Measurements from ENCODE around the gene THSD7A.

DNA sequence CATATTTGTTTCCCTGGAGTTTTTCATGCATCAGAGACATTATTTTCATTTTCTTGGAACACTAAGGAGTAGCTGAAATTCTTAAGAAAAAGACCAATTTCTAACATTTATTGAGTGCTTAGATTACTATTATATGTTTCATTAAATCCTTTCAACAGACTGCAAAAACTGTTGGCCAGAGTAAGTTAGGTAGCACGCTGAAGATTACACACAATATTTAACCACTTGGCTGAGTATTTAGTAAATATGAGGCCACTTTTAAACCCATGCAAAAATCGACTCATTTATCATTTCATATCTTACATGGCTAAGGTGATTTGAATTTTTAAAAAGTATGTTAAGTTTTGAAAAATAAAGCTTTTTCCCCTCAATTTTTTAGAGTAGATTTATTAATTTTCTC lies 358.8 kb downstream of the THSD7A start:
- TF ChIP-seq EZH2 (IDR thresholded peaks at IDR 0.05; ENCODE audit: low read length), result no peak
- TF ChIP-seq, protein P1, sequence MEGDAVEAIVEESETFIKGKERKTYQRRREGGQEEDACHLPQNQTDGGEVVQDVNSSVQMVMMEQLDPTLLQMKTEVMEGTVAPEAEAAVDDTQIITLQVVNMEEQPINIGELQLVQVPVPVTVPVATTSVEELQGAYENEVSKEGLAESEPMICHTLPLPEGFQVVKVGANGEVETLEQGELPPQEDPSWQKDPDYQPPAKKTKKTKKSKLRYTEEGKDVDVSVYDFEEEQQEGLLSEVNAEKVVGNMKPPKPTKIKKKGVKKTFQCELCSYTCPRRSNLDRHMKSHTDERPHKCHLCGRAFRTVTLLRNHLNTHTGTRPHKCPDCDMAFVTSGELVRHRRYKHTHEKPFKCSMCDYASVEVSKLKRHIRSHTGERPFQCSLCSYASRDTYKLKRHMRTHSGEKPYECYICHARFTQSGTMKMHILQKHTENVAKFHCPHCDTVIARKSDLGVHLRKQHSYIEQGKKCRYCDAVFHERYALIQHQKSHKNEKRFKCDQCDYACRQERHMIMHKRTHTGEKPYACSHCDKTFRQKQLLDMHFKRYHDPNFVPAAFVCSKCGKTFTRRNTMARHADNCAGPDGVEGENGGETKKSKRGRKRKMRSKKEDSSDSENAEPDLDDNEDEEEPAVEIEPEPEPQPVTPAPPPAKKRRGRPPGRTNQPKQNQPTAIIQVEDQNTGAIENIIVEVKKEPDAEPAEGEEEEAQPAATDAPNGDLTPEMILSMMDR (optimal IDR thresholded peaks at IDR 0.05 in 1 of 3, IDR thresholded peaks at IDR 0.05 in 1 of 3, conservative IDR thresholded peaks at IDR 0.05 in 1 of 3; ENCODE audit: extremely low read depth in 1 of 3, insufficient read depth in 2 of 3, low read length in 3 of 3), result no peak

All from keratinocyte (primary cell).